Cardiac muscle cell (in vitro differentiated cells and primary cell): Measurements from ENCODE around the gene MYRF. TPM values are rescaled to one million over a fixed set of nuclear protein-coding genes. Genes with fewer than 3 reads are reported as not detected.

Experiments used
- DNase-seq, 2 donors: peaks; one replicate each; pipeline versions ENCODE4 v3.0.0 to v3.0.0-alpha.2; 2010 to 2017; ENCODE audit warnings: low read depth in 1 of 2, low spot score in 1 of 2
- H3K27ac ChIP-seq: fragments of 200-600 bp; sonication (generic); 2 replicates; pipeline ENCODE4 v1.5.1; 2016
- H3K27me3 ChIP-seq: fragments of 200-600 bp; sonication (generic); 2 replicates; pipeline ENCODE4 v1.6.0; 2016; ENCODE audit warnings: control low read depth
- H3K36me3 ChIP-seq: fragments of 200-600 bp; sonication (generic); 2 replicates; pipeline ENCODE4 v1.5.1; 2016; ENCODE audit warnings: control low read depth
- H3K4me1 ChIP-seq: fragments of 200-600 bp; sonication (generic); 2 replicates; pipeline ENCODE4 v1.8.1; 2017; ENCODE audit warnings: low read depth, mild to moderate bottlenecking, mixed run types
- H3K4me3 ChIP-seq: fragments of 200-600 bp; sonication (generic); 2 replicates; pipeline ENCODE4 v1.5.1; 2016; ENCODE audit warnings: mild to moderate bottlenecking
- H3K9me3 ChIP-seq: fragments of 200-600 bp; sonication (generic); 2 replicates; pipeline ENCODE4 v1.5.1; 2017; ENCODE audit warnings: low read depth, mild to moderate bottlenecking, control low read depth
- CTCF ChIP-seq: IDR thresholded peaks from 2 replicates; pipeline ENCODE4 v1.5.1; 2012; ENCODE audit warnings: low read depth, mild to moderate bottlenecking, low read length
- polyA plus RNA-seq: library from polyadenylated mRNA; unstranded; fragments of >200 nt; fragmentation: Nextera tagmentation; extraction: Ambion mirVana; gene quantifications from 2 replicates; pipeline ENCODE4 v1.2.1, GENCODE V29; 2016
- total RNA-seq: library from RNA; depleted of rRNA; stranded (reverse); fragments of >200 nt; gene quantifications from 2 replicates; pipeline ENCODE4 v1.2.3, GENCODE V29; 2016

The MYRF gene
- total and polyA plus RNA-seq, 2 experiments from 2014 or later: 29.3 to 56.9 TPM

GRCh38 chr11:61805146-61805545 lies 52.7 kb downstream of the MYRF start:
- Histone ChIP-seq H3K4me1 (no peaks in the 10 kb centered on the region), H3K36me3 (peaks cover 61% of the 10 kb centered on the region), H3K9me3 (no peaks in the 10 kb centered on the region), H3K27me3 (no peaks in the 10 kb centered on the region), H3K4me3 (no peak overlapping the region), H3K27ac (no peak overlapping the region)
- no peak for DNase-seq
- TF ChIP-seq CTCF: no peak

GRCh38 chr11:61806785-61807184 lies 54.3 kb downstream of the MYRF start:
- Histone ChIP-seq H3K9me3 (no peaks in the 10 kb centered on the region), H3K27me3 (no peaks in the 10 kb centered on the region), H3K27ac (no peak overlapping the region), H3K4me3 (no peak overlapping the region), H3K36me3 (peaks cover 73% of the 10 kb centered on the region), H3K4me1 (no peaks in the 10 kb centered on the region)
- TF ChIP-seq CTCF: no peak
- no peak for DNase-seq

- H3K36me3 ChIP-seq: peaks cover 56% of the 10 kb centered on the region
- H3K27me3 ChIP-seq: no peaks in the 10 kb centered on the region
- no peak for TF ChIP-seq CTCF
- no peaks in the 10 kb centered on the region for H3K9me3 ChIP-seq
- no peak overlapping the region for H3K27ac ChIP-seq
- DNase-seq: no peak
- no peak overlapping the region for H3K4me3 ChIP-seq
- H3K4me1 ChIP-seq: peaks cover 3% of the 10 kb centered on the region
Measured at GRCh38 chr11:61810671-61811175, 58.3 kb downstream of the MYRF start.

GRCh38 chr11:61811831-61812230 lies 59.4 kb downstream of the MYRF start:
- DNase-seq: no peak
- Histone ChIP-seq H3K27me3 (no peaks in the 10 kb centered on the region), H3K27ac (no peak overlapping the region), H3K4me1 (peaks cover 3% of the 10 kb centered on the region), H3K36me3 (peaks cover 53% of the 10 kb centered on the region), H3K4me3 (no peak overlapping the region), H3K9me3 (no peaks in the 10 kb centered on the region)
- no peak for TF ChIP-seq CTCF

GRCh38 chr11:61812736-61813411 lies 60.4 kb downstream of the MYRF start:
- peaks cover 10% of the 10 kb centered on the region for H3K4me1 ChIP-seq
- DNase-seq: no peak
- no peak overlapping the region for H3K27ac ChIP-seq
- H3K4me3 ChIP-seq: no peak overlapping the region
- H3K27me3 ChIP-seq: no peaks in the 10 kb centered on the region
- H3K36me3 ChIP-seq: peaks cover 46% of the 10 kb centered on the region
- TF ChIP-seq CTCF: no peak
- no peaks in the 10 kb centered on the region for H3K9me3 ChIP-seq
